MM.1S (cell line): ENCODE data around the gene NHLRC4.

Source experiments
- DNase-seq: peaks from one replicate; pipeline ENCODE4 v3.0.0-alpha.2; 2015
- H2AFZ ChIP-seq: fragments of 300-600 bp; sonication (generic); 2 replicates; pipeline ENCODE4 v1.6.0; 2016; ENCODE audit warnings: antibody characterized with exemption, low read length
- H3F3A ChIP-seq: fragments of 300-600 bp; sonication (generic); 2 replicates; pipeline ENCODE4 v1.6.1; 2016; ENCODE audit warnings: mild to moderate bottlenecking, antibody characterized with exemption, low read length, moderate library complexity, mixed read lengths; ENCODE audit not compliant: insufficient read depth
- H3K27ac ChIP-seq: fragments of 300-600 bp; sonication (generic); 2 replicates; pipeline ENCODE4 v1.5.1; 2016; ENCODE audit warnings: mild to moderate bottlenecking, low read length
- H3K27me3 ChIP-seq: fragments of 300-600 bp; sonication (generic); replicated peaks from 2 replicates; pipeline ENCODE4 v1.6.0; 2016; ENCODE audit warnings: low read length; ENCODE audit not compliant: insufficient read depth
- H3K36me3 ChIP-seq: fragments of 300-600 bp; sonication (generic); replicated peaks from 2 replicates; pipeline ENCODE4 v1.6.1; 2016; ENCODE audit warnings: mild to moderate bottlenecking, low read length, mixed read lengths; ENCODE audit not compliant: insufficient read depth
- H3K4me1 ChIP-seq: fragments of 300-600 bp; sonication (generic); 2 replicates; pipeline ENCODE4 v1.6.1; 2016; ENCODE audit warnings: low read length, mixed read lengths
- H3K4me2 ChIP-seq: fragments of 300-600 bp; sonication (generic); 2 replicates; pipeline ENCODE4 v1.6.0; 2016; ENCODE audit warnings: low read depth, low read length
- H3K4me3 ChIP-seq: fragments of 300-600 bp; sonication (generic); 2 replicates; pipeline ENCODE4 v1.5.1; 2016; ENCODE audit warnings: low read length, mixed read lengths
- H3K79me2 ChIP-seq: fragments of 300-600 bp; sonication (generic); 2 replicates; pipeline ENCODE4 v1.6.1; 2016; ENCODE audit warnings: mixed run types, low read length, mixed read lengths
- H3K9ac ChIP-seq: fragments of 300-600 bp; sonication (generic); 2 replicates; pipeline ENCODE4 v1.6.1; 2016; ENCODE audit warnings: low read length, mixed read lengths
- H3K9me2 ChIP-seq: fragments of 300-600 bp; sonication (generic); replicated peaks from 2 replicates; pipeline ENCODE4 v1.6.1; 2016; ENCODE audit warnings: mild to moderate bottlenecking, low read length, mixed read lengths; ENCODE audit not compliant: insufficient read depth
- H3K9me3 ChIP-seq: fragments of 300-600 bp; sonication (generic); replicated peaks from 2 replicates; pipeline ENCODE4 v1.6.1; 2016; ENCODE audit warnings: mild to moderate bottlenecking, low read length, mixed read lengths; ENCODE audit not compliant: insufficient read depth
- H4K20me1 ChIP-seq: fragments of 300-600 bp; sonication (generic); 2 replicates; pipeline ENCODE4 v1.6.1; 2016; ENCODE audit warnings: mild to moderate bottlenecking, low read length, moderate library complexity, mixed read lengths; ENCODE audit not compliant: insufficient read depth
- CTCF ChIP-seq: fragments of 300-600 bp; sonication (generic); IDR thresholded peaks from 2 replicates; pipeline ENCODE4 v1.5.1; 2016; ENCODE audit warnings: antibody characterized with exemption, low read length, mixed read lengths
- EZH2 ChIP-seq: fragments of 300-600 bp; sonication (generic); optimal IDR thresholded peaks from 2 replicates; pipeline ENCODE3; 2017; ENCODE audit warnings: low read depth, mild to moderate bottlenecking, antibody characterized with exemption, low read length, mixed read lengths
- EZH2phosphoT487 ChIP-seq: fragments of 300-600 bp; sonication (generic); IDR thresholded peaks from 2 replicates; pipeline ENCODE4 v1.6.1; 2018; ENCODE audit warnings: antibody characterized with exemption, low read length

Gene NHLRC4

GRCh38 chr16:525123-525519 is 41.7 kb upstream of the NHLRC4 start:
- Histone ChIP-seq H3F3A (no peaks in the 10 kb centered on the region), H3K36me3 (no peaks in the 10 kb centered on the region), H3K4me1 (peaks cover 5% of the 10 kb centered on the region; the same call in 1 of the 2 replicates), H3K27ac (no peak overlapping the region), H3K27me3 (no peaks in the 10 kb centered on the region), H3K9me2 (no peaks in the 10 kb centered on the region), H3K9me3 (no peaks in the 10 kb centered on the region), H4K20me1 (peaks cover 6% of the 10 kb centered on the region; the same call in 1 of the 2 replicates), H3K4me3 (no peak overlapping the region), H3K79me2 (peaks cover 43% of the 10 kb centered on the region), H3K4me2 (no peak overlapping the region), H3K9ac (no peak overlapping the region), H2AFZ (no peak overlapping the region)
- DNase-seq: no peak
- TF ChIP-seq EZH2 (no peak), CTCF (no peak), EZH2phosphoT487 (no peak)

GRCh38 chr16:525520-526180 is 41.2 kb upstream of the NHLRC4 start:
- H3K4me1 ChIP-seq: peaks cover 5% of the 10 kb centered on the region; the same call in 1 of the 2 replicates
- TF ChIP-seq CTCF (no peak), EZH2 (no peak), EZH2phosphoT487 (no peak)
- peak overlapping the region; percentile 98; the same call in 1 of the 2 replicates for H3K4me2 ChIP-seq
- no peak overlapping the region; the same call in 1 of the 2 replicates for H3K4me3 ChIP-seq
- H3K36me3 ChIP-seq: no peaks in the 10 kb centered on the region
- H4K20me1 ChIP-seq: peaks cover 6% of the 10 kb centered on the region; the same call in 1 of the 2 replicates
- DNase-seq: no peak
- H3K9me2 ChIP-seq: no peaks in the 10 kb centered on the region
- H3K79me2 ChIP-seq: peaks cover 49% of the 10 kb centered on the region
- H3F3A ChIP-seq: no peaks in the 10 kb centered on the region
- H3K27ac ChIP-seq: no peak overlapping the region
- no peak overlapping the region; the same call in 1 of the 2 replicates for H3K9ac ChIP-seq
- H3K9me3 ChIP-seq: no peaks in the 10 kb centered on the region
- no peak overlapping the region for H2AFZ ChIP-seq
- H3K27me3 ChIP-seq: no peaks in the 10 kb centered on the region

GRCh38 chr16:526181-527014 is 40.4 kb upstream of the NHLRC4 start:
- Histone ChIP-seq H4K20me1 (peaks cover 6% of the 10 kb centered on the region; the same call in 1 of the 2 replicates), H3K9ac (peak overlapping the region; percentile 81), H3K4me3 (peak overlapping the region; percentile 75), H3K9me3 (no peaks in the 10 kb centered on the region), H3K36me3 (no peaks in the 10 kb centered on the region), H3K27me3 (no peaks in the 10 kb centered on the region), H3F3A (no peaks in the 10 kb centered on the region), H2AFZ (peak overlapping the region; percentile 73), H3K9me2 (no peaks in the 10 kb centered on the region), H3K27ac (peak overlapping the region; percentile 80; the same call in 1 of the 2 replicates), H3K4me2 (peak overlapping the region; percentile 98), H3K79me2 (peaks cover 56% of the 10 kb centered on the region), H3K4me1 (peaks cover 5% of the 10 kb centered on the region; the same call in 1 of the 2 replicates)
- no peak for DNase-seq
- TF ChIP-seq EZH2phosphoT487 (no peak), EZH2 (no peak), CTCF (no peak)
